IMR-90 (cell line): ENCODE data around the gene DDX41.

Experiments used
- CHD1 ChIP-seq: IDR thresholded peaks from 2 replicates; pipeline ENCODE4 v1.6.1; 2012; ENCODE audit warnings: low read depth, low read length, improper control_type of control experiment
- CTCF ChIP-seq: conservative IDR thresholded peaks from 2 replicates; pipeline ENCODE4 v1.5.1; 2012; ENCODE audit warnings: mild to moderate bottlenecking, low read depth, low read length, improper control_type of control experiment
- ELK1 ChIP-seq: fragments of 150-350 bp; IDR thresholded peaks from 2 replicates; pipeline ENCODE4 v1.6.1; 2016; ENCODE audit warnings: low read depth, mild to moderate bottlenecking, low read length, moderate library complexity, borderline replicate concordance
- POLR2A ChIP-seq: IDR thresholded peaks from 2 replicates; pipeline ENCODE4 v1.6.1; 2012; ENCODE audit warnings: mild to moderate bottlenecking, low read depth, low read length
- RAD21 ChIP-seq: IDR thresholded peaks from 2 replicates; pipeline ENCODE4 v1.6.1; 2012; ENCODE audit warnings: low read length, improper control_type of control experiment
- USF2 ChIP-seq: fragments of 150-350 bp; IDR thresholded peaks from 2 replicates; pipeline ENCODE4 v1.6.1; 2017; ENCODE audit warnings: mild to moderate bottlenecking, antibody characterized with exemption, low read length, low read depth

GRCh38 chr5:177474002-177474476 is 42.7 kb downstream of the DDX41 start:
- TF ChIP-seq POLR2A (no peak), CTCF (no peak), ELK1 (no peak), RAD21 (no peak), CHD1 (no peak), USF2 (no peak)
